IMR-90 (cell line): ENCODE measurements around the gene DCLK1. TPM values are rescaled to one million over a fixed set of nuclear protein-coding genes. Genes with fewer than 3 reads are reported as not detected.

Source experiments
- ATAC-seq: fragments of 200-7000 bp; cut with Tn5 transposase; 2 replicates; pipeline ENCODE4 v1.9.1; 2020; ENCODE audit warnings: low read depth, mild to moderate bottlenecking, moderate library complexity
- BruUV-seq: library from RNA; stranded (reverse); fragments of 400-500 nt; replicated peaks from 2 replicates; lab custom pipeline; 2021; lab: Mats Ljungman, UMichigan
- CTCF ChIA-PET: fragments of 300-600 bp; formaldehyde crosslinking; extraction: SDS; loops from one replicate; lab custom pipeline; 2021; ENCODE audit warnings: antibody characterized with exemption; lab: Yijun Ruan, JAX
- POLR2A ChIA-PET: fragments of 300-600 bp; sonication (Branson Sonifier 250); formaldehyde crosslinking; loops from one replicate; lab custom pipeline; 2022; ENCODE audit warnings: antibody characterized with exemption; ENCODE audit not compliant: unreplicated experiment; lab: Charles Lee
- DNase-seq: peaks from one replicate; pipeline ENCODE4 v3.0.0; 2013
- H2AFZ ChIP-seq: replicated peaks from 2 replicates; pipeline ENCODE3; 2013; ENCODE audit warnings: low read length, mild to moderate bottlenecking; ENCODE audit not compliant: poor library complexity
- H2AK5ac ChIP-seq: 2 replicates; pipeline ENCODE4 v1.6.1; 2013; ENCODE audit warnings: low read depth, low read length, inconsistent platforms
- H2AK9ac ChIP-seq: replicated peaks from 2 replicates; pipeline ENCODE3; 2013; ENCODE audit warnings: mild to moderate bottlenecking, low read depth, low read length, moderate library complexity; ENCODE audit not compliant: poor library complexity
- H2BK120ac ChIP-seq: 2 replicates; pipeline ENCODE4 v1.6.1; 2013; ENCODE audit warnings: low read depth, low read length, inconsistent platforms
- H2BK15ac ChIP-seq: 3 replicates; pipeline ENCODE4 v1.6.1; 2013; ENCODE audit warnings: low read depth, low read length, inconsistent platforms
- H2BK20ac ChIP-seq: 2 replicates; pipeline ENCODE4 v1.6.1; 2013; ENCODE audit warnings: low read depth, mild to moderate bottlenecking, inconsistent platforms, low read length, moderate library complexity
- H2BK5ac ChIP-seq: 2 replicates; pipeline ENCODE4 v1.6.1; 2013; ENCODE audit warnings: mild to moderate bottlenecking, low read depth, low read length, inconsistent platforms; ENCODE audit not compliant: poor library complexity, severe bottlenecking
- H3K14ac ChIP-seq: replicated peaks from 2 replicates; pipeline ENCODE4 v1.6.1; 2013; ENCODE audit warnings: low read depth, low read length, inconsistent platforms
- H3K18ac ChIP-seq: 2 replicates; pipeline ENCODE4 v1.6.1; 2013; ENCODE audit warnings: low read depth, low read length, control low read depth
- H3K23ac ChIP-seq: 2 replicates; pipeline ENCODE4 v1.6.1; 2013; ENCODE audit warnings: low read depth, low read length, inconsistent platforms
- H3K27ac ChIP-seq: 2 replicates; pipeline ENCODE4 v1.5.1; 2013; ENCODE audit warnings: mild to moderate bottlenecking, control low read depth, low read length; ENCODE audit not compliant: insufficient read depth
- H3K27me3 ChIP-seq: 2 replicates; pipeline ENCODE4 v1.6.1; 2013; ENCODE audit warnings: low read length; ENCODE audit not compliant: control insufficient read depth, insufficient read depth
- H3K36me3 ChIP-seq: 2 replicates; pipeline ENCODE4 v1.6.1; 2013; ENCODE audit warnings: low read length, mixed read lengths; ENCODE audit not compliant: control insufficient read depth, insufficient read depth
- H3K4ac ChIP-seq: 2 replicates; pipeline ENCODE4 v1.6.1; 2013; ENCODE audit warnings: low read depth, low read length, inconsistent platforms
- H3K4me1 ChIP-seq: 2 replicates; pipeline ENCODE4 v1.6.1; 2013; ENCODE audit warnings: low read length, mixed read lengths; ENCODE audit not compliant: control insufficient read depth, insufficient read depth
- H3K4me2 ChIP-seq: 2 replicates; pipeline ENCODE4 v1.6.1; 2013; ENCODE audit warnings: low read depth, mild to moderate bottlenecking, control low read depth, low read length, moderate library complexity
- H3K4me3 ChIP-seq: 2 replicates; pipeline ENCODE4 v1.5.1; 2013; ENCODE audit warnings: low read depth, mild to moderate bottlenecking, control low read depth, low read length, moderate library complexity; ENCODE audit not compliant: insufficient read depth
- H3K56ac ChIP-seq: 2 replicates; pipeline ENCODE4 v1.6.1; 2013; ENCODE audit warnings: low read length, inconsistent platforms; ENCODE audit not compliant: insufficient read depth; ENCODE audit errors: extremely low read depth
- H3K79me1 ChIP-seq, 2 experiments: 2 replicates each; pipeline ENCODE4 v1.6.1; 2013; ENCODE audit warnings: low read length in 2 of 2, inconsistent platforms in 1 of 2, low read depth in 1 of 2
- H3K9ac ChIP-seq: 2 replicates; pipeline ENCODE4 v1.6.1; 2013; ENCODE audit warnings: low read depth, low read length, control low read depth
- H3K9me1 ChIP-seq: 2 replicates; pipeline ENCODE4 v1.6.1; 2013; ENCODE audit warnings: low read length, inconsistent platforms; ENCODE audit not compliant: insufficient read depth
- H3K9me3 ChIP-seq: 2 replicates; pipeline ENCODE4 v1.6.1; 2013; ENCODE audit warnings: low read length; ENCODE audit not compliant: control insufficient read depth, insufficient read depth
- H4K20me1 ChIP-seq: 2 replicates; pipeline ENCODE4 v1.6.1; 2013; ENCODE audit warnings: low read length, inconsistent platforms; ENCODE audit not compliant: insufficient read depth
- H4K5ac ChIP-seq: 2 replicates; pipeline ENCODE4 v1.6.1; 2013; ENCODE audit warnings: mild to moderate bottlenecking, low read depth, low read length, control low read depth
- H4K8ac ChIP-seq, 2 experiments: 2 replicates each; pipeline ENCODE4 v1.6.1; 2013; ENCODE audit warnings: low read depth in 2 of 2, low read length in 2 of 2, control low read depth in 1 of 2, inconsistent platforms in 1 of 2
- H4K91ac ChIP-seq: 2 replicates; pipeline ENCODE4 v1.6.1; 2013; ENCODE audit warnings: low read depth, low read length, inconsistent platforms; ENCODE audit not compliant: insufficient read depth
- BHLHE40 ChIP-seq: fragments of 150-350 bp; IDR thresholded peaks from 2 replicates; pipeline ENCODE4 v1.6.1; 2016; ENCODE audit warnings: mild to moderate bottlenecking, low read depth, low read length
- CEBPB ChIP-seq: IDR thresholded peaks from 2 replicates; pipeline ENCODE4 v1.6.1; 2012; ENCODE audit warnings: low read depth, low read length, improper control_type of control experiment
- CHD1 ChIP-seq: IDR thresholded peaks from 2 replicates; pipeline ENCODE4 v1.6.1; 2012; ENCODE audit warnings: low read depth, low read length, improper control_type of control experiment
- FOS ChIP-seq: fragments of 150-350 bp; IDR thresholded peaks from 2 replicates; pipeline ENCODE4 v1.6.1; 2016; ENCODE audit warnings: low read depth, low read length
- MAFK ChIP-seq: IDR thresholded peaks from 2 replicates; pipeline ENCODE4 v1.6.1; 2012; ENCODE audit warnings: low read depth, low read length, improper control_type of control experiment
- MAZ ChIP-seq: IDR thresholded peaks from 2 replicates; pipeline ENCODE4 v1.6.1; 2012; ENCODE audit warnings: low read depth, mild to moderate bottlenecking, low read length, improper control_type of control experiment, moderate library complexity, borderline replicate concordance
- MXI1 ChIP-seq: IDR thresholded peaks from 2 replicates; pipeline ENCODE4 v1.6.1; 2012; ENCODE audit warnings: low read depth, mild to moderate bottlenecking, low read length, moderate library complexity, borderline replicate concordance
- NFE2L2 ChIP-seq: fragments of 150-350 bp; IDR thresholded peaks from 2 replicates; pipeline ENCODE4 v1.6.1; 2016; ENCODE audit warnings: low read depth, mild to moderate bottlenecking, low read length
- POLR2A ChIP-seq: IDR thresholded peaks from 2 replicates; pipeline ENCODE4 v1.6.1; 2012; ENCODE audit warnings: mild to moderate bottlenecking, low read depth, low read length
- RCOR1 ChIP-seq: IDR thresholded peaks from 2 replicates; pipeline ENCODE4 v1.6.1; 2012; ENCODE audit warnings: mild to moderate bottlenecking, low read length, improper control_type of control experiment; ENCODE audit not compliant: insufficient replicate concordance
- RFX5 ChIP-seq: IDR thresholded peaks from 2 replicates; pipeline ENCODE4 v1.8.0; 2012; ENCODE audit warnings: low read depth, mild to moderate bottlenecking, low read length, moderate library complexity
- SMC3 ChIP-seq: fragments of 150-350 bp; IDR thresholded peaks from 2 replicates; pipeline ENCODE4 v1.6.1; 2016; ENCODE audit warnings: low read depth, mild to moderate bottlenecking, antibody characterized with exemption, low read length, moderate library complexity
- WGBS, 2 experiments: methylation state at CpG; one replicate each; pipeline versions ENCODE4 v1.1.5 to v1.1.7; 2013; ENCODE audit warnings: missing lambda C conversion rate in 2 of 2; ENCODE audit not compliant: insufficient read length in 1 of 2; ENCODE audit errors: extremely low coverage in 2 of 2; 5-methylcytosine and 5-hydroxymethylcytosine counted together
- dilution Hi-C: fragments of 300-500 bp; cut with HindIII; formaldehyde crosslinking; loops from one replicate; pipeline ENCODE4 v1.14.3; 2018; ENCODE audit warnings: low sequenced_read_pairs; ENCODE audit not compliant: unreplicated experiment
- in situ Hi-C: fragments of 300-500 bp; cut with MboI; formaldehyde crosslinking; loops from 3 replicates; pipeline ENCODE4 v1.14.3; 2019; ENCODE audit warnings: low sequenced_read_pairs, inconsistent platforms, mixed read lengths
- intact Hi-C: fragments of 100-400 bp; cut with micrococcal nuclease; formaldehyde crosslinking; loops from 2 replicates; pipeline ENCODE4 v1.10.0; 2022
- polyA plus RNA-seq, 3 experiments: library from polyadenylated mRNA; depleted of rRNA; stranded (reverse); fragments of >200 nt; gene quantifications; 2 replicates each; pipeline ENCODE4 v1.2.3, GENCODE V29; 2012; ENCODE audit warnings: low replicate concordance in 1 of 3
- total RNA-seq: library from RNA; depleted of rRNA; stranded (reverse); fragments of >200 nt; gene quantifications from 2 replicates; pipeline ENCODE4 v1.2.3, GENCODE V29; 2012
- TF ChIP-seq, protein P1 (sequence below): fragments of 150-350 bp; IDR thresholded peaks from 2 replicates; pipeline ENCODE4 v1.6.1; 2017; ENCODE audit warnings: mild to moderate bottlenecking, antibody characterized with exemption, low read length, low read depth
- TF ChIP-seq, protein P2 (sequence below): conservative IDR thresholded peaks from 2 replicates; pipeline ENCODE4 v1.5.1; 2012; ENCODE audit warnings: mild to moderate bottlenecking, low read depth, low read length, improper control_type of control experiment
- TF ChIP-seq, protein P3 (sequence below): fragments of 150-350 bp; IDR thresholded peaks from 2 replicates; pipeline ENCODE4 v1.6.1; 2016; ENCODE audit warnings: low read depth, mild to moderate bottlenecking, low read length, moderate library complexity, borderline replicate concordance

The DCLK1 gene
- total and polyA plus RNA-seq, 2 of the 4 experiments (the other 2 are of a cell fraction): under 0.01 to 0.02 TPM

DNA sequence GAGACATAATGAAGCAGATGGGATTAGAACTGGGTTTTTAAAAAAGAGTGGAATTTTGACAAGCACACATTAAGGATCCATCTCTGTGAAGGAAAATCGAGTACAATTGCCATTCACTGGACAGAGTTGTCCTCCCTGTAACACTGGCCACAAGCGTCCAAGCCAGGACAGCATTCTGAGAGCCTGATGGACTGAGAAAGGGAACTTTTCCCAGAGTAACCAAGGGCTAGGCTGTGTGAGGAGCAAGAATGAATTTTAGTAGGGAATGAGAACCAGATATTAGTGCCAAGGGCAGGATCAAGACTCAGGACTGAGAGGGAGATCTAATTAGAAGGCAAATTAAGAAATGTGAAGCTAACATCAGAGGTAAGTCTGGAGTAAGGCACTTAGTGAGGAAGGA is 73.1 kb downstream of the DCLK1 start:
- Histone ChIP-seq H2BK120ac (no peak overlapping the region), H4K8ac (no peak overlapping the region), H3K18ac (no peak overlapping the region), H4K5ac (no peak overlapping the region), H2BK20ac (no peak overlapping the region), H3K4me1 (no peaks in the 10 kb centered on the region), H2BK15ac (no peak overlapping the region), H3K9ac (no peak overlapping the region), H3K14ac (no peak overlapping the region), H3K9me3 (no peaks in the 10 kb centered on the region), H3K56ac (no peak overlapping the region), H3K27ac (no peak overlapping the region), H3K36me3 (no peaks in the 10 kb centered on the region), H3K27me3 (no peaks in the 10 kb centered on the region), H4K20me1 (no peaks in the 10 kb centered on the region), H3K4me2 (no peak overlapping the region), H2AK9ac (no peak overlapping the region), H2AFZ (no peak overlapping the region), H2AK5ac (no peak overlapping the region), H3K4me3 (no peak overlapping the region), H4K91ac (no peak overlapping the region), H3K9me1 (no peaks in the 10 kb centered on the region), H3K4ac (no peak overlapping the region), H2BK5ac (no peak overlapping the region), H3K79me1 (no peaks in the 10 kb centered on the region), H3K23ac (no peak overlapping the region)
- intact Hi-C loops (no loop called here), in situ Hi-C loops (no loop called here), dilution Hi-C loops (no loop called here)
- WGBS, 2 experiments: no CpG with 5 or more reads among the region's 2 CpGs
- no peak for DNase-seq
- ChIA-PET POLR2A (no interaction called here), CTCF (no interaction called here)
- BruUV-seq: no TSS peak
- TF ChIP-seq, protein P1, sequence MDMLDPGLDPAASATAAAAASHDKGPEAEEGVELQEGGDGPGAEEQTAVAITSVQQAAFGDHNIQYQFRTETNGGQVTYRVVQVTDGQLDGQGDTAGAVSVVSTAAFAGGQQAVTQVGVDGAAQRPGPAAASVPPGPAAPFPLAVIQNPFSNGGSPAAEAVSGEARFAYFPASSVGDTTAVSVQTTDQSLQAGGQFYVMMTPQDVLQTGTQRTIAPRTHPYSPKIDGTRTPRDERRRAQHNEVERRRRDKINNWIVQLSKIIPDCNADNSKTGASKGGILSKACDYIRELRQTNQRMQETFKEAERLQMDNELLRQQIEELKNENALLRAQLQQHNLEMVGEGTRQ: no peak
- TF ChIP-seq POLR2A (no peak), FOS (no peak), MAZ (no peak), CEBPB (no peak), SMC3 (no peak), CHD1 (no peak), MAFK (no peak), MXI1 (no peak), NFE2L2 (no peak), BHLHE40 (no peak), RFX5 (no peak), RCOR1 (no peak)
- TF ChIP-seq, protein P2, sequence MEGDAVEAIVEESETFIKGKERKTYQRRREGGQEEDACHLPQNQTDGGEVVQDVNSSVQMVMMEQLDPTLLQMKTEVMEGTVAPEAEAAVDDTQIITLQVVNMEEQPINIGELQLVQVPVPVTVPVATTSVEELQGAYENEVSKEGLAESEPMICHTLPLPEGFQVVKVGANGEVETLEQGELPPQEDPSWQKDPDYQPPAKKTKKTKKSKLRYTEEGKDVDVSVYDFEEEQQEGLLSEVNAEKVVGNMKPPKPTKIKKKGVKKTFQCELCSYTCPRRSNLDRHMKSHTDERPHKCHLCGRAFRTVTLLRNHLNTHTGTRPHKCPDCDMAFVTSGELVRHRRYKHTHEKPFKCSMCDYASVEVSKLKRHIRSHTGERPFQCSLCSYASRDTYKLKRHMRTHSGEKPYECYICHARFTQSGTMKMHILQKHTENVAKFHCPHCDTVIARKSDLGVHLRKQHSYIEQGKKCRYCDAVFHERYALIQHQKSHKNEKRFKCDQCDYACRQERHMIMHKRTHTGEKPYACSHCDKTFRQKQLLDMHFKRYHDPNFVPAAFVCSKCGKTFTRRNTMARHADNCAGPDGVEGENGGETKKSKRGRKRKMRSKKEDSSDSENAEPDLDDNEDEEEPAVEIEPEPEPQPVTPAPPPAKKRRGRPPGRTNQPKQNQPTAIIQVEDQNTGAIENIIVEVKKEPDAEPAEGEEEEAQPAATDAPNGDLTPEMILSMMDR: no peak
- TF ChIP-seq, protein P3, sequence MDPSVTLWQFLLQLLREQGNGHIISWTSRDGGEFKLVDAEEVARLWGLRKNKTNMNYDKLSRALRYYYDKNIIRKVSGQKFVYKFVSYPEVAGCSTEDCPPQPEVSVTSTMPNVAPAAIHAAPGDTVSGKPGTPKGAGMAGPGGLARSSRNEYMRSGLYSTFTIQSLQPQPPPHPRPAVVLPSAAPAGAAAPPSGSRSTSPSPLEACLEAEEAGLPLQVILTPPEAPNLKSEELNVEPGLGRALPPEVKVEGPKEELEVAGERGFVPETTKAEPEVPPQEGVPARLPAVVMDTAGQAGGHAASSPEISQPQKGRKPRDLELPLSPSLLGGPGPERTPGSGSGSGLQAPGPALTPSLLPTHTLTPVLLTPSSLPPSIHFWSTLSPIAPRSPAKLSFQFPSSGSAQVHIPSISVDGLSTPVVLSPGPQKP: no peak
- ATAC-seq: no peak
